Endodermal cell (in vitro differentiated cells): ENCODE data around the gene RAB20. TPM values are rescaled to one million over a fixed set of nuclear protein-coding genes. Genes with fewer than 3 reads are reported as not detected.

Source experiments
- DNase-seq: peaks from one replicate; pipeline ENCODE4 v3.0.0-alpha.2; 2017
- H3K27ac ChIP-seq: 2 replicates; pipeline ENCODE4 v1.5.1; 2013; ENCODE audit warnings: mild to moderate bottlenecking, low read depth, low read length, moderate library complexity
- H3K27me3 ChIP-seq: 2 replicates; pipeline ENCODE4 v1.6.1; 2013; ENCODE audit warnings: mild to moderate bottlenecking, low read length, moderate library complexity; ENCODE audit not compliant: insufficient read depth, control insufficient read depth, poor library complexity, severe bottlenecking
- H3K36me3 ChIP-seq: 2 replicates; pipeline ENCODE4 v1.7.0; 2013; ENCODE audit warnings: mild to moderate bottlenecking, low read length, moderate library complexity; ENCODE audit not compliant: control insufficient read depth, insufficient read depth
- H3K4me1 ChIP-seq: one replicate; pipeline ENCODE4 v1.7.0; 2013; ENCODE audit warnings: low read length; ENCODE audit not compliant: control insufficient read depth, insufficient read depth
- H3K4me3 ChIP-seq: 2 replicates; pipeline ENCODE4 v1.5.1; 2013; ENCODE audit warnings: mild to moderate bottlenecking, low read length, moderate library complexity
- H3K9ac ChIP-seq: 2 replicates; pipeline ENCODE4 v1.6.1; 2013; ENCODE audit warnings: mild to moderate bottlenecking, low read length, moderate library complexity; ENCODE audit not compliant: poor library complexity, severe bottlenecking; ENCODE audit errors: extremely low read depth
- H3K9me3 ChIP-seq: 2 replicates; pipeline ENCODE4 v1.6.1; 2013; ENCODE audit warnings: mild to moderate bottlenecking, low read length, moderate library complexity; ENCODE audit not compliant: control insufficient read depth
- H3K27ac Mint-ChIP-seq: 2 replicates; pipeline ENCODE4 v1.8.0; 2020; ENCODE audit warnings: mixed read lengths
- H3K27me3 Mint-ChIP-seq: 2 replicates; pipeline ENCODE4 v1.8.0; 2021; ENCODE audit warnings: mild to moderate bottlenecking, mixed read lengths; ENCODE audit not compliant: insufficient read depth
- H3K36me3 Mint-ChIP-seq: 2 replicates; pipeline ENCODE4 v1.8.0; 2020; ENCODE audit warnings: low read depth, mixed read lengths
- H3K4me1 Mint-ChIP-seq: 2 replicates; pipeline ENCODE4 v1.8.0; 2020; ENCODE audit warnings: mixed read lengths
- H3K4me3 Mint-ChIP-seq: 2 replicates; pipeline ENCODE4 v1.8.0; 2020; ENCODE audit warnings: mild to moderate bottlenecking, moderate library complexity, mixed read lengths
- H3K9me3 Mint-ChIP-seq: 2 replicates; pipeline ENCODE4 v1.8.0; 2020; ENCODE audit warnings: mild to moderate bottlenecking, mixed read lengths
- WGBS, 2 experiments: methylation state at CpG; one replicate each; pipeline versions ENCODE4 v1.1.5 to v1.1.7; 2013; ENCODE audit warnings: missing lambda C conversion rate in 2 of 2, mixed read lengths in 1 of 2; ENCODE audit not compliant: insufficient coverage in 1 of 2, insufficient read length in 1 of 2; 5-methylcytosine and 5-hydroxymethylcytosine counted together
- total RNA-seq, 2 donors: library from RNA; stranded (reverse); fragmentation: NEBNext Ultra II Directional in 1 of 2; extraction: Animal tissue kit (Norgen Biotek cat#: 25700) in 1 of 2; gene quantifications; 2 replicates in 1 of 2; 3 replicates in 1 of 2; pipeline ENCODE4 v1.2.1, GENCODE V29; 2021
- TF ChIP-seq, protein P1 (sequence below): fragments of 200-600 bp; sonication (generic); conservative IDR thresholded peaks from 2 replicates; pipeline ENCODE4 v1.5.0; 2021; ENCODE audit warnings: antibody characterized with exemption, mild to moderate bottlenecking

The RAB20 gene
- total RNA-seq, 2 donors from 2014 or later, result 12.6 to 14.2 TPM

DNA sequence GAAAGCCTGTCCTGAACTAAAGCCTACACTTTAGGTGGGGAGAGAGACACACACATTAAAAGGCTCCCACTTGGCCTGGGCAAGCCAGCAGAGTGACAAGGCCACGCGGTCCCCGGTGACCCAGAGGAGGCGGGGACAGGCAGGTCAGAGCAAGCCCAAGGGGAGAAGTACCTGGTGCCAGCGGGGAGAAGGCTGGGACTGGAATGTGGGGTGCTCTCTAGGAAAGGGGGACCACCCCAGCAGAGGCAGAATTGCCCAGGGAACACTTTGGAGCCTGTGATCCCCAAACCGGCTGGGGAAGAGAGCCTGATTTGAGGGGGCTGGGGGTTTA, 82.3 kb downstream of the RAB20 start:
- no peaks in the 10 kb centered on the region for H3K9me3 ChIP-seq
- WGBS, 2 experiments, result 90 to 92% methylated on average over 6 of the region's 6 CpGs
- no peaks in the 10 kb centered on the region for H3K27me3 Mint-ChIP-seq
- H3K36me3 ChIP-seq, result peaks cover 92% of the 10 kb centered on the region
- peaks cover 90% of the 10 kb centered on the region for H3K36me3 Mint-ChIP-seq
- no peak overlapping the region for H3K9ac ChIP-seq
- H3K4me1 Mint-ChIP-seq, result peaks cover 14% of the 10 kb centered on the region
- H3K27ac Mint-ChIP-seq, result peak overlapping the region; percentile 61
- no peak for DNase-seq
- no peaks in the 10 kb centered on the region for H3K4me1 ChIP-seq
- H3K27ac ChIP-seq, result no peak overlapping the region
- H3K4me3 ChIP-seq, result no peak overlapping the region
- H3K27me3 ChIP-seq, result no peaks in the 10 kb centered on the region
- TF ChIP-seq, protein P1, sequence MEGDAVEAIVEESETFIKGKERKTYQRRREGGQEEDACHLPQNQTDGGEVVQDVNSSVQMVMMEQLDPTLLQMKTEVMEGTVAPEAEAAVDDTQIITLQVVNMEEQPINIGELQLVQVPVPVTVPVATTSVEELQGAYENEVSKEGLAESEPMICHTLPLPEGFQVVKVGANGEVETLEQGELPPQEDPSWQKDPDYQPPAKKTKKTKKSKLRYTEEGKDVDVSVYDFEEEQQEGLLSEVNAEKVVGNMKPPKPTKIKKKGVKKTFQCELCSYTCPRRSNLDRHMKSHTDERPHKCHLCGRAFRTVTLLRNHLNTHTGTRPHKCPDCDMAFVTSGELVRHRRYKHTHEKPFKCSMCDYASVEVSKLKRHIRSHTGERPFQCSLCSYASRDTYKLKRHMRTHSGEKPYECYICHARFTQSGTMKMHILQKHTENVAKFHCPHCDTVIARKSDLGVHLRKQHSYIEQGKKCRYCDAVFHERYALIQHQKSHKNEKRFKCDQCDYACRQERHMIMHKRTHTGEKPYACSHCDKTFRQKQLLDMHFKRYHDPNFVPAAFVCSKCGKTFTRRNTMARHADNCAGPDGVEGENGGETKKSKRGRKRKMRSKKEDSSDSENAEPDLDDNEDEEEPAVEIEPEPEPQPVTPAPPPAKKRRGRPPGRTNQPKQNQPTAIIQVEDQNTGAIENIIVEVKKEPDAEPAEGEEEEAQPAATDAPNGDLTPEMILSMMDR, result no peak
- no peaks in the 10 kb centered on the region for H3K9me3 Mint-ChIP-seq
- H3K4me3 Mint-ChIP-seq, result no peak overlapping the region

DNA sequence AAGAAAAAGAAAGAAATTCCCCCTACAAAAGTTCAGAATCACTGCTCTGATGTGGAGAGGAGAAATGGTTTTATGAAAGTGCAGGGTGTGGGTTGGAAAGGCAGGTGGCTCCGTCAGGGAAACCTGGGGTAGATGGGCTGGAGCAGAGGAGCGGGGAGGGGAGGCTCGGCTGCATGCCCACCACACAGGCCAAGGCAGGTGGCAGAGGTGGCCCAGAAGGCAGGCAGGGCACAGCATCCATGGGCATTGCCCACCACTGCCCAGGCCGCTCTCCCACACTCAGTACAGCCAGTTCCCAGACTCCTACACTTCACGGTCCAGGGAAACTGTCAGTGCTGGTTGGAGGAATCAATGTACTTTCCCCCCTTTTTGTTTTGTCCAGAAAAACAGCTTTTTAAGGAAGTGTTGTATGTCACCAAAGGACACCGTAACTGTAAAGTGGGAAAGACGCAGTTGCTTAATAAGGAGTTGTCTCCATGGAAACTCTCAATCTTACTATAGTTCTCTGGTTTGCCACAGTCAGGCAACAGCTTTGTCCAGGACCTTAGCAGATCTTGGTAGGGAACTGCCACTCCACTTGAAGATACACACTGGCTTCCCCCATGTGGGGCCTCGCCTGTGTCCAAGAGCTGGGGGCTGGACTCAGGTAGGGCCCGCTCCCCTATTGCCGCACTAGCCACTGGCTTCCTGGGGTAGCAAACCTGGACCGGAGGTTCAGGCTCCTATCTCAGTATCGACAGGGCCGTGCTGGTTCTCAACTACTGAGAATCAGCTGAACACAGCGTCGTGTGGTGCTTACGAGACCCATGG, 82.9 kb downstream of the RAB20 start:
- peaks cover 90% of the 10 kb centered on the region for H3K36me3 Mint-ChIP-seq
- Histone ChIP-seq H3K36me3 (peaks cover 92% of the 10 kb centered on the region), H3K27me3 (no peaks in the 10 kb centered on the region), H3K9ac (no peak overlapping the region), H3K4me3 (no peak overlapping the region), H3K27ac (no peak overlapping the region), H3K9me3 (no peaks in the 10 kb centered on the region), H3K4me1 (no peaks in the 10 kb centered on the region)
- H3K9me3 Mint-ChIP-seq, result no peaks in the 10 kb centered on the region
- DNase-seq, result no peak
- no peaks in the 10 kb centered on the region for H3K27me3 Mint-ChIP-seq
- H3K27ac Mint-ChIP-seq, result peak overlapping the region; percentile 61
- TF ChIP-seq, protein P1, result no peak
- 95 to 96% methylated on average over 11 to 16 of the region's 16 CpGs for WGBS, 2 experiments
- H3K4me3 Mint-ChIP-seq, result no peak overlapping the region
- peaks cover 11% of the 10 kb centered on the region for H3K4me1 Mint-ChIP-seq

DNA sequence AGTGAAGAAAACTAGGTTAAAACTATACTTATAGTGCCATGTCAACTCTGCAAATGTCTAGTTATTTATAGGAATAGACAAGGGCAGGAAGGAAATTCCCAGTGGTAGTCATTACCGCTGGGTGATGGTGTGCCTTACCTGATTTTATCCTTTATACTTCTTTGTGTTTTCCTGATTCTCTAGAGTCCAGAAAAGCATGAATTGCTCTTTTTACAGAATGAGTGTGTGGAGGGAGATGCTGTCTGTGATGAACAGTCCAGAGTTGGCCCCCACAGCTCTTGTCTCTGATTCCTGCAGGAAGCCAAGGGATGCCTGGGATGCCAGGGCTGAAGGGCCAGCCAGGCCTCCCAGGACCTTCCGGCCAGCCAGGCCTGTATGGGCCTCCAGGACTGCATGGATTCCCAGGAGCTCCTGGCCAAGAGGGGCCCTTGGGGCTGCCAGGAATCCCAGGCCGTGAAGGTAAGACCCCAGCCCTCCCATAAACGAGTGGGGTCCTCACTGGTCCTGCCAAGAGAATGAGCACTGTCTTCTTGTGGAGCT, 83.7 kb downstream of the RAB20 start:
- H3K9ac ChIP-seq, result no peak overlapping the region
- no peaks in the 10 kb centered on the region for H3K27me3 Mint-ChIP-seq

More for the DNA sequence above, 83.7 kb downstream of the RAB20 start:
- H3K36me3 ChIP-seq, result peaks cover 92% of the 10 kb centered on the region
- TF ChIP-seq, protein P1, result no peak
- no peaks in the 10 kb centered on the region for H3K4me1 ChIP-seq
- Mint-ChIP-seq H3K4me1 (peaks cover 11% of the 10 kb centered on the region), H3K27ac (no peak overlapping the region), H3K9me3 (no peaks in the 10 kb centered on the region), H3K4me3 (no peak overlapping the region), H3K36me3 (peaks cover 86% of the 10 kb centered on the region)
- DNase-seq, result no peak
- 82 to 96% methylated on average over 2 to 4 of the region's 4 CpGs for WGBS, 2 experiments
- H3K27ac ChIP-seq, result no peak overlapping the region
- no peaks in the 10 kb centered on the region for H3K27me3 ChIP-seq
- no peaks in the 10 kb centered on the region for H3K9me3 ChIP-seq
- H3K4me3 ChIP-seq, result no peak overlapping the region
